GM12878 (cell line): Measurements from ENCODE around the gene ANTXR1. TPM values are rescaled to one million over a fixed set of nuclear protein-coding genes. Genes with fewer than 3 reads are reported as not detected.

Experiments
- ATAC-seq: fragments of 200-7000 bp; cut with Tn5 transposase; 3 replicates; pipeline ENCODE4 v1.9.1; 2020; ENCODE audit warnings: mild to moderate bottlenecking, moderate library complexity
- BruUV-seq: library from RNA; stranded (reverse); fragments of 400-500 nt; replicated peaks from 2 replicates; lab custom pipeline; 2021; lab: Mats Ljungman, UMichigan
- CTCF ChIA-PET: fragments of 300-600 bp; sonication (Branson Sonifier 250); formaldehyde crosslinking; extraction: SDS; loops from one replicate; lab custom pipeline; 2021; ENCODE audit warnings: inconsistent platforms; lab: Yijun Ruan, JAX
- POLR2A ChIA-PET: fragments of 350-600 bp; formaldehyde crosslinking; extraction: SDS; loops from one replicate; lab custom pipeline; 2021; ENCODE audit warnings: inconsistent platforms; lab: Charles Lee
- RAD21 ChIA-PET: fragments of 300-600 bp; sonication (Branson Sonifier 250); formaldehyde crosslinking; loops from one replicate; lab custom pipeline; 2023; ENCODE audit warnings: antibody characterized with exemption; ENCODE audit not compliant: unreplicated experiment; lab: Charles Lee
- SMC1A ChIA-PET: fragments of 300-600 bp; sonication (Branson Sonifier 250); formaldehyde crosslinking; loops from one replicate; lab custom pipeline; 2023; ENCODE audit not compliant: unreplicated experiment, uncharacterized antibody; lab: Charles Lee
- DNase-seq: peaks from one replicate; pipeline ENCODE4 v3.0.0-alpha.2; 2011; ENCODE audit warnings: low read depth, low spot score
- FAIRE-seq: peaks from 3 replicates; lab custom pipeline; 2011; peaks lifted over from hg19 to GRCh38; lab: Jason Lieb, UNC
- H2AFZ ChIP-seq: 2 replicates; pipeline ENCODE4 v1.6.0; 2011; ENCODE audit warnings: low read depth, low read length, control low read depth; ENCODE audit not compliant: control insufficient read depth
- H3K27ac ChIP-seq: 2 replicates; pipeline ENCODE4 v1.5.1; 2011; ENCODE audit warnings: control low read depth; ENCODE audit not compliant: control insufficient read depth, insufficient read depth
- H3K27me3 ChIP-seq, 2 experiments: replicated peaks in 1 of 2; 2 replicates each; pipeline versions ENCODE4 v1.6.0 to v1.6.1; 2011; ENCODE audit warnings: low read length in 1 of 2; ENCODE audit not compliant: control insufficient read depth in 2 of 2, insufficient read depth in 2 of 2
- H3K36me3 ChIP-seq, 2 experiments: 2 replicates each; pipeline ENCODE4 v1.5.1; 2011; ENCODE audit warnings: low read length in 1 of 2; ENCODE audit not compliant: control insufficient read depth in 2 of 2, insufficient read depth in 2 of 2
- H3K4me1 ChIP-seq: 2 replicates; pipeline ENCODE4 v1.6.1; 2011; ENCODE audit warnings: mild to moderate bottlenecking, low read length, moderate library complexity, mixed read lengths; ENCODE audit not compliant: control insufficient read depth, insufficient read depth
- H3K4me2 ChIP-seq: 2 replicates; pipeline ENCODE4 v1.6.0; 2011; ENCODE audit warnings: control low read depth; ENCODE audit not compliant: control insufficient read depth, insufficient read depth
- H3K4me3 ChIP-seq: fragments of 200-600 bp; sonication (generic); 2 replicates; pipeline ENCODE4 v1.5.1; 2016
- H3K79me2 ChIP-seq: 2 replicates; pipeline ENCODE4 v1.6.0; 2011; ENCODE audit warnings: low read length; ENCODE audit not compliant: control insufficient read depth, insufficient read depth
- H3K9ac ChIP-seq: 2 replicates; pipeline ENCODE4 v1.8.0; 2011; ENCODE audit warnings: low read length, control low read depth, mixed read lengths; ENCODE audit not compliant: control insufficient read depth, insufficient read depth
- H3K9me3 ChIP-seq: replicated peaks from 3 replicates; pipeline ENCODE4 v1.5.1; 2011; ENCODE audit warnings: mild to moderate bottlenecking, low read length; ENCODE audit not compliant: control insufficient read depth, insufficient read depth
- H4K20me1 ChIP-seq: 2 replicates; pipeline ENCODE4 v1.6.0; 2011; ENCODE audit not compliant: control insufficient read depth, insufficient read depth
- BCL11A ChIP-seq: IDR thresholded peaks from 2 replicates; pipeline ENCODE4 v1.6.1; 2011; ENCODE audit warnings: low read depth, low read length
- DPF2 ChIP-seq: fragments of 450-650 bp; IDR thresholded peaks from 2 replicates; pipeline ENCODE4 v1.6.1; 2017; ENCODE audit warnings: mild to moderate bottlenecking
- ETV6 ChIP-seq, 2 experiments: fragments of 450-650 bp in 1 of 2; IDR thresholded peaks in 1 of 2; conservative IDR thresholded peaks in 1 of 2; 2 replicates each; pipeline ENCODE4 v1.6.1; 2014; ENCODE audit warnings: antibody characterized with exemption in 1 of 2, borderline replicate concordance in 1 of 2, low read depth in 1 of 2, mild to moderate bottlenecking in 1 of 2, moderate library complexity in 1 of 2
- FOS ChIP-seq: IDR thresholded peaks from 3 replicates; pipeline ENCODE4 v1.6.1; 2011; ENCODE audit warnings: borderline replicate concordance; ENCODE audit not compliant: insufficient read length; ENCODE audit errors: extremely low read depth
- MTA2 ChIP-seq: fragments of 450-650 bp; IDR thresholded peaks from 2 replicates; pipeline ENCODE4 v1.6.1; 2016; ENCODE audit warnings: low read depth, mild to moderate bottlenecking, moderate library complexity
- NR2C2 ChIP-seq: IDR thresholded peaks from 2 replicates; pipeline ENCODE4 v1.6.1; 2011; ENCODE audit warnings: borderline replicate concordance, low read depth; ENCODE audit not compliant: control insufficient read depth, insufficient read length
- RCOR1 ChIP-seq: conservative IDR thresholded peaks from 2 replicates; pipeline ENCODE4 v1.6.1; 2012; ENCODE audit warnings: low read depth, low read length, improper control_type of control experiment
- RELA ChIP-seq: fragments of 450-650 bp; IDR thresholded peaks from 2 replicates; pipeline ENCODE4 v1.8.0; 2014; ENCODE audit warnings: borderline replicate concordance; ENCODE audit not compliant: partially characterized antibody
- TARDBP ChIP-seq: IDR thresholded peaks from 2 replicates; pipeline ENCODE4 v1.6.1; 2016; ENCODE audit warnings: borderline replicate concordance
- WGBS: methylation state at CpG from one replicate; pipeline ENCODE4 v1.1.6; 2016; ENCODE audit warnings: low lambda C conversion rate; ENCODE audit not compliant: insufficient replicate concordance, insufficient coverage; ENCODE audit errors: missing lambda C conversion rate; 5-methylcytosine and 5-hydroxymethylcytosine counted together
- in situ Hi-C: fragments of 300-500 bp; cut with MboI; formaldehyde crosslinking; loops from 9 replicates; pipeline ENCODE4 v1.14.3; 2018; ENCODE audit warnings: mixed read lengths
- intact Hi-C: fragments of 100-400 bp; cut with micrococcal nuclease; formaldehyde crosslinking; loops from one replicate; pipeline ENCODE4 v1.14.2; 2022; ENCODE audit not compliant: unreplicated experiment
- polyA plus RNA-seq, 11 experiments: library from polyadenylated mRNA; depleted of rRNA in 4 of 11; unstranded in 6 of 11; stranded (reverse) in 5 of 11; fragments of >200 nt; fragmentation: Nextera tagmentation in 4 of 11; fragmentation: Illumina TruSeq in 1 of 11; extraction: Ambion mirVana in 4 of 11; extraction: Trizol in 1 of 11; gene quantifications; 1 replicate in 1 of 11; 2 replicates in 10 of 11; pipeline versions ENCODE4 v1.2.1 to v1.2.3, GENCODE V29; 2011 to 2016; ENCODE audit warnings: inconsistent platforms in 2 of 11, missing spikeins in 2 of 11, low read depth in 1 of 11
- total RNA-seq, 4 experiments: library from RNA; depleted of rRNA in 3 of 4; stranded (reverse); fragments of >200 nt in 3 of 4; fragmentation: Illumina TruSeq in 1 of 4; extraction: Trizol in 1 of 4; gene quantifications; 2 replicates each; pipeline versions ENCODE4 v1.2.1 to v1.2.3, GENCODE V29; 2013 to 2021
- TF ChIP-seq, protein P1 (sequence below): fragments of 450-650 bp; conservative IDR thresholded peaks from 2 replicates; pipeline ENCODE4 v1.6.1; 2017; ENCODE audit warnings: mild to moderate bottlenecking, moderate library complexity
- TF ChIP-seq, protein P2 (sequence below): IDR thresholded peaks from 2 replicates; pipeline ENCODE4 v1.6.1; 2011; ENCODE audit warnings: mild to moderate bottlenecking, low read depth, low read length, moderate library complexity; ENCODE audit not compliant: insufficient replicate concordance
- TF ChIP-seq, protein P3 (sequence below), 3 experiments: IDR thresholded peaks in 2 of 3; conservative IDR thresholded peaks in 1 of 3; 2 replicates each; pipeline ENCODE4 v1.5.1; 2011; ENCODE audit warnings: low read depth in 3 of 3, low read length in 3 of 3, mild to moderate bottlenecking in 3 of 3, control low read depth in 2 of 3, moderate library complexity in 2 of 3, inconsistent platforms in 1 of 3, mixed read lengths in 1 of 3; ENCODE audit not compliant: control insufficient read depth in 2 of 3, insufficient read depth in 1 of 3; ENCODE audit errors: extremely low read depth in 1 of 3

The ANTXR1 gene
- total and polyA plus RNA-seq, 10 of the 15 experiments (the other 5 are each of a cell fraction or from before 2014, with no cell fraction given): 0.09 to 0.26 TPM; not detected in 8

DNA sequence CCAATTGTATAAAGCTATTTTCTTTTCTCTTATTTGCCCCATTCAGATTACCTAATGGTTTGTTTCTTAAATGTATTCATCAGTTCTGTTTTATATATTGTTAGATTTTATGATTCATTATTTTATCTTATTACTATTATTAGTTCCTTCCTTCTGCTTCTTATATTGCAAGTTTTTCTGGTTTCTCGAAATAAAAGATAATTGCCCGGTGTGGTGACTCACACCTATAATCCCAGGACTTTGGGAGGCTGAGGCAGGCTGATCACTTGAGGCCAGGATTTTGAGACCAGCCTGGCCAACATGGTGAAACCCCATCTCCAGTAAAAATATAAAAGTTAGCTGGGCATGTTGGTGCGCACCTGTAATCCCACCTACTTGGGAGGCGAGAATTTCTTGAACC lies 37.8 kb downstream of the ANTXR1 start:
- TF ChIP-seq, protein P1, sequence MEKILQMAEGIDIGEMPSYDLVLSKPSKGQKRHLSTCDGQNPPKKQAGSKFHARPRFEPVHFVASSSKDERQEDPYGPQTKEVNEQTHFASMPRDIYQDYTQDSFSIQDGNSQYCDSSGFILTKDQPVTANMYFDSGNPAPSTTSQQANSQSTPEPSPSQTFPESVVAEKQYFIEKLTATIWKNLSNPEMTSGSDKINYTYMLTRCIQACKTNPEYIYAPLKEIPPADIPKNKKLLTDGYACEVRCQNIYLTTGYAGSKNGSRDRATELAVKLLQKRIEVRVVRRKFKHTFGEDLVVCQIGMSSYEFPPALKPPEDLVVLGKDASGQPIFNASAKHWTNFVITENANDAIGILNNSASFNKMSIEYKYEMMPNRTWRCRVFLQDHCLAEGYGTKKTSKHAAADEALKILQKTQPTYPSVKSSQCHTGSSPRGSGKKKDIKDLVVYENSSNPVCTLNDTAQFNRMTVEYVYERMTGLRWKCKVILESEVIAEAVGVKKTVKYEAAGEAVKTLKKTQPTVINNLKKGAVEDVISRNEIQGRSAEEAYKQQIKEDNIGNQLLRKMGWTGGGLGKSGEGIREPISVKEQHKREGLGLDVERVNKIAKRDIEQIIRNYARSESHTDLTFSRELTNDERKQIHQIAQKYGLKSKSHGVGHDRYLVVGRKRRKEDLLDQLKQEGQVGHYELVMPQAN: no peak
- no peak for TF ChIP-seq DPF2
- TF ChIP-seq TARDBP: no peak
- TF ChIP-seq MTA2: no peak
- no peak for TF ChIP-seq RELA
- no peak for TF ChIP-seq NR2C2
- no peak for TF ChIP-seq BCL11A
- TF ChIP-seq ETV6 (conservative IDR thresholded peaks at IDR 0.05 in 1 of 2, IDR thresholded peaks at IDR 0.05 in 1 of 2; ENCODE audit: borderline replicate concordance in 1 of 2, low read depth in 1 of 2): no peak
- TF ChIP-seq RCOR1: no peak
- TF ChIP-seq, protein P2, sequence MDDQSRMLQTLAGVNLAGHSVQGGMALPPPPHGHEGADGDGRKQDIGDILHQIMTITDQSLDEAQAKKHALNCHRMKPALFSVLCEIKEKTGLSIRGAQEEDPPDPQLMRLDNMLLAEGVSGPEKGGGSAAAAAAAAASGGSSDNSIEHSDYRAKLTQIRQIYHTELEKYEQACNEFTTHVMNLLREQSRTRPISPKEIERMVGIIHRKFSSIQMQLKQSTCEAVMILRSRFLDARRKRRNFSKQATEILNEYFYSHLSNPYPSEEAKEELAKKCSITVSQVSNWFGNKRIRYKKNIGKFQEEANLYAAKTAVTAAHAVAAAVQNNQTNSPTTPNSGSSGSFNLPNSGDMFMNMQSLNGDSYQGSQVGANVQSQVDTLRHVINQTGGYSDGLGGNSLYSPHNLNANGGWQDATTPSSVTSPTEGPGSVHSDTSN: no peak
- TF ChIP-seq, protein P3, sequence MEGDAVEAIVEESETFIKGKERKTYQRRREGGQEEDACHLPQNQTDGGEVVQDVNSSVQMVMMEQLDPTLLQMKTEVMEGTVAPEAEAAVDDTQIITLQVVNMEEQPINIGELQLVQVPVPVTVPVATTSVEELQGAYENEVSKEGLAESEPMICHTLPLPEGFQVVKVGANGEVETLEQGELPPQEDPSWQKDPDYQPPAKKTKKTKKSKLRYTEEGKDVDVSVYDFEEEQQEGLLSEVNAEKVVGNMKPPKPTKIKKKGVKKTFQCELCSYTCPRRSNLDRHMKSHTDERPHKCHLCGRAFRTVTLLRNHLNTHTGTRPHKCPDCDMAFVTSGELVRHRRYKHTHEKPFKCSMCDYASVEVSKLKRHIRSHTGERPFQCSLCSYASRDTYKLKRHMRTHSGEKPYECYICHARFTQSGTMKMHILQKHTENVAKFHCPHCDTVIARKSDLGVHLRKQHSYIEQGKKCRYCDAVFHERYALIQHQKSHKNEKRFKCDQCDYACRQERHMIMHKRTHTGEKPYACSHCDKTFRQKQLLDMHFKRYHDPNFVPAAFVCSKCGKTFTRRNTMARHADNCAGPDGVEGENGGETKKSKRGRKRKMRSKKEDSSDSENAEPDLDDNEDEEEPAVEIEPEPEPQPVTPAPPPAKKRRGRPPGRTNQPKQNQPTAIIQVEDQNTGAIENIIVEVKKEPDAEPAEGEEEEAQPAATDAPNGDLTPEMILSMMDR (IDR thresholded peaks at IDR 0.05 in 2 of 3, conservative IDR thresholded peaks at IDR 0.05 in 1 of 3; ENCODE audit: control insufficient read depth in 2 of 3, extremely low read depth in 1 of 3, insufficient read depth in 1 of 3, low read depth in 3 of 3, low read length in 3 of 3): no peak
- no peak for TF ChIP-seq FOS
- no peak overlapping the region for H2AFZ ChIP-seq
- no peak overlapping the region for H3K4me3 ChIP-seq
- no peaks in the 10 kb centered on the region for H3K79me2 ChIP-seq
- no peak for ATAC-seq
- intact Hi-C loops: no loop called here
- WGBS: 64% methylated on average over 4 of the region's 4 CpGs
- H3K27ac ChIP-seq: no peak overlapping the region
- H3K27me3 ChIP-seq: peaks cover 0 to 3% of the 10 kb centered on the region in 2 experiments; a peak in 1 of 4 replicates
- no peaks in the 10 kb centered on the region for H3K9me3 ChIP-seq
- no peak for FAIRE-seq
- H3K36me3 ChIP-seq: no peaks in the 10 kb centered on the region
- POLR2A ChIA-PET: no interaction called here
- BruUV-seq: no TSS peak
- no peak for DNase-seq
- H3K4me1 ChIP-seq: no peaks in the 10 kb centered on the region
- RAD21 ChIA-PET: no interaction called here
- H3K4me2 ChIP-seq: no peak overlapping the region
- SMC1A ChIA-PET: interaction anchor here (0.7 kb wide), 1 partner anchor 61 kb away, joined by 4 read pairs; no protein-coding TSS in a partner anchor
- in situ Hi-C loops: no loop called here
- no peak overlapping the region for H3K9ac ChIP-seq
- no peaks in the 10 kb centered on the region for H4K20me1 ChIP-seq
- CTCF ChIA-PET: interaction anchor here (1.6 kb wide), 1 partner anchor 24 kb away, joined by 5 read pairs; no protein-coding TSS in a partner anchor
